MCF 10A (cell line): ENCODE measurements around the gene MTRFR. TPM values are rescaled to one million over a fixed set of nuclear protein-coding genes. Genes with fewer than 3 reads are reported as not detected.

ENCODE experiments used
- BruUV-seq: library from RNA; stranded (reverse); fragments of 400-500 nt; replicated peaks from 2 replicates; lab custom pipeline; 2021; lab: Mats Ljungman, UMichigan
- CTCF ChIA-PET: fragments of 300-600 bp; sonication (Branson Sonifier 250); formaldehyde crosslinking; extraction: SDS; loops from one replicate; lab custom pipeline; 2021; ENCODE audit warnings: antibody characterized with exemption, inconsistent platforms; lab: Yijun Ruan, JAX
- POLR2A ChIA-PET: fragments of 300-600, 350-650 bp; sonication (Branson Sonifier 250); formaldehyde crosslinking; extraction: SDS; loops from one replicate; lab custom pipeline; 2020; ENCODE audit warnings: antibody characterized with exemption, inconsistent platforms; lab: Yijun Ruan, JAX
- DNase-seq: peaks from one replicate; pipeline ENCODE4 v3.0.0-alpha.2; 2018; ENCODE audit not compliant: unreplicated experiment
- H3K27ac Mint-ChIP-seq: one replicate; pipeline ENCODE4 v1.8.0; 2022; ENCODE audit warnings: mild to moderate bottlenecking, low read depth, mixed read lengths; ENCODE audit not compliant: unreplicated experiment
- H3K27me3 Mint-ChIP-seq: one replicate; pipeline ENCODE4 v1.8.0; 2022; ENCODE audit warnings: mixed read lengths; ENCODE audit not compliant: insufficient read depth, unreplicated experiment
- H3K36me3 Mint-ChIP-seq: one replicate; pipeline ENCODE4 v1.8.0; 2022; ENCODE audit warnings: mild to moderate bottlenecking, moderate library complexity, mixed read lengths; ENCODE audit not compliant: insufficient read depth, unreplicated experiment
- H3K4me1 Mint-ChIP-seq: one replicate; pipeline ENCODE4 v1.8.0; 2022; ENCODE audit warnings: mixed read lengths; ENCODE audit not compliant: insufficient read depth, unreplicated experiment
- H3K4me3 Mint-ChIP-seq: one replicate; pipeline ENCODE4 v1.8.0; 2022; ENCODE audit warnings: mild to moderate bottlenecking, moderate library complexity, mixed read lengths; ENCODE audit not compliant: unreplicated experiment
- H3K9me3 Mint-ChIP-seq: one replicate; pipeline ENCODE4 v1.8.0; 2022; ENCODE audit warnings: mixed read lengths; ENCODE audit not compliant: unreplicated experiment
- intact Hi-C: fragments of 100-400 bp; cut with micrococcal nuclease; formaldehyde crosslinking; loops from 2 replicates; pipeline ENCODE4 v1.14.1; 2022
- total RNA-seq: library from RNA; stranded (reverse); gene quantifications from 2 replicates; pipeline ENCODE4 v1.2.3, GENCODE V29; 2022
- TF ChIP-seq, protein P1 (sequence below): fragments of 200-600 bp; IDR thresholded peaks from one replicate; pipeline ENCODE4 v1.8.0; 2022; ENCODE audit warnings: antibody characterized with exemption, mild to moderate bottlenecking; ENCODE audit not compliant: unreplicated experiment

Gene MTRFR
- total RNA-seq, 1 experiment from 2014 or later, result 26.5 TPM

DNA sequence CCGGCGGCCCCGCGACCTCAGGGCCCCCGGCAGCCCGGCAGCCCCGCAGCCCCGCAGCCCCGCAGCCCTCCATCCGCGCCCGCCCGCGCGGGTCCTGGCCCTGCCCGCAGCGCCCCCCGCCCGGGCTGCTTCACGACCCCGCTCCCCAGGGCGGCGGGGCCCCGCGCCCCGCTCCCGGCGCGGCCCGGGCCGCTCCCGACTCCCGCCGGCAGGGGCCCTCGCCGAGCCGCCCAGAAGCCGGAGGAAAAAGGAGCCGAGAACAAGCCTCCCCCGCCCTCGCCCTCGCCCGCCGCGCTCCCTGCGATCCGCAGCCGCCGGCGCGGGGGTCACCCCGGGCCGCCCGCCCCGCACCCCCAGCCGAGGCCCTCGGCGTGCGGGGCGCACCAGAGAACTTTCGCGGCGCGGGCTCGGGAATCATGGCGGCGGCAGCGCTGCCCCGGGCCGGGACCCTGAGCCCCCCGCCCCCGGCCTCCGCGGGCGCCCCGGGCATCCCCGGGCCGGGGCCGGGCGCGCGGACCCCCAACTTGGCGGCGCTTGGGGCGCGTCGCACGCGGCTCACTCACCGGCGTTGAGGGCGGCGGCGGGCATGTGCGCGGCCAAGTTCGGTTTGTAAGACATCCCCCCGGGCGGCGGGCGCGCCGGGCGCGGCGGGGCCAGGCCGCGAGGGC, 37.9 kb downstream of the MTRFR start:
- BruUV-seq, result no TSS peak
- CTCF ChIA-PET, result interaction anchor here (0.8 to 1.8 kb wide), 5 partner anchors 16 to 317 kb away, joined by 3 to 8 read pairs (median 4); partner anchors contain the start of gene SBNO1
- Mint-ChIP-seq H3K4me3 (peak overlapping the region; percentile 80), H3K4me1 (peaks cover 11% of the 10 kb centered on the region), H3K27me3 (no peaks in the 10 kb centered on the region), H3K27ac (no peak overlapping the region), H3K36me3 (no peaks in the 10 kb centered on the region), H3K9me3 (no peaks in the 10 kb centered on the region)
- POLR2A ChIA-PET, result interaction anchor here (0.6 to 1.8 kb wide), 6 partner anchors 13 to 312 kb away, joined by 3 to 8 read pairs (median 3); partner anchors contain the start of genes KMT5A, MPHOSPH9 and MTRFR
- intact Hi-C loops, result loop anchor here (2.0 kb wide), 3 partner anchors 94 to 348 kb away; partner anchors contain the start of gene SBNO1
- peak; percentile 64 for DNase-seq
- TF ChIP-seq, protein P1, sequence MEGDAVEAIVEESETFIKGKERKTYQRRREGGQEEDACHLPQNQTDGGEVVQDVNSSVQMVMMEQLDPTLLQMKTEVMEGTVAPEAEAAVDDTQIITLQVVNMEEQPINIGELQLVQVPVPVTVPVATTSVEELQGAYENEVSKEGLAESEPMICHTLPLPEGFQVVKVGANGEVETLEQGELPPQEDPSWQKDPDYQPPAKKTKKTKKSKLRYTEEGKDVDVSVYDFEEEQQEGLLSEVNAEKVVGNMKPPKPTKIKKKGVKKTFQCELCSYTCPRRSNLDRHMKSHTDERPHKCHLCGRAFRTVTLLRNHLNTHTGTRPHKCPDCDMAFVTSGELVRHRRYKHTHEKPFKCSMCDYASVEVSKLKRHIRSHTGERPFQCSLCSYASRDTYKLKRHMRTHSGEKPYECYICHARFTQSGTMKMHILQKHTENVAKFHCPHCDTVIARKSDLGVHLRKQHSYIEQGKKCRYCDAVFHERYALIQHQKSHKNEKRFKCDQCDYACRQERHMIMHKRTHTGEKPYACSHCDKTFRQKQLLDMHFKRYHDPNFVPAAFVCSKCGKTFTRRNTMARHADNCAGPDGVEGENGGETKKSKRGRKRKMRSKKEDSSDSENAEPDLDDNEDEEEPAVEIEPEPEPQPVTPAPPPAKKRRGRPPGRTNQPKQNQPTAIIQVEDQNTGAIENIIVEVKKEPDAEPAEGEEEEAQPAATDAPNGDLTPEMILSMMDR, result peak; percentile 64

GRCh38 chr12:123273166-123273565, 39.9 kb downstream of the MTRFR start:
- intact Hi-C loops, result no loop called here
- Mint-ChIP-seq H3K4me3 (peak overlapping the region; percentile 4), H3K27ac (no peak overlapping the region), H3K9me3 (no peaks in the 10 kb centered on the region), H3K36me3 (no peaks in the 10 kb centered on the region), H3K4me1 (peaks cover 11% of the 10 kb centered on the region), H3K27me3 (no peaks in the 10 kb centered on the region)
- TF ChIP-seq, protein P1, result no peak
- ChIA-PET POLR2A (no interaction called here), CTCF (no interaction called here)
- no peak for DNase-seq
- BruUV-seq, result no TSS peak

DNA sequence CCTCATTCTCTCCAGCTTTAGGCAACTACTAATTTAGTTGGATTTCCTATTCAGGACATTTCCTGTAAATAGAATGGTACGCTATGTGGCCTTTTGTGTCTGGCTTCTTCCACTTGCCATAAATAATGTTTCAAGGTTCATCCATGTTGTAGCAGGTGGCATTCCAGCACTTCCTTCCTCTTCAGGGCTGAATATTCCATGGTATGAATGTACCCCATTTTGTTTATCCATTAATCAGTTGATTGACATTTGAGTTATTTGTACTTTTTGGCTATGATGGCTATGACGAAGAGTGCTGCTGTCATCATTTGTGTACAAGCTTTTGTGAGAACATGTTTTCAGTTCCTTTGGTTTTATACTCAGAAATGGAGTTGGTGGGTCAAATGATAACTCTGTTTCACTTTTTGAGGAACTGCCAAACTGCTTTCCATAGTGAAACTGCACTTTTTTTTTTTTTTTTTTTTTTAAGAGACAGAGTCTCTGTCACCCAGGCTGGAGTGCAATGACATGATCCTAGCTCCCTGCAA, 44.9 kb downstream of the MTRFR start:
- Mint-ChIP-seq H3K27me3 (no peaks in the 10 kb centered on the region), H3K4me3 (no peak overlapping the region), H3K36me3 (no peaks in the 10 kb centered on the region), H3K4me1 (no peaks in the 10 kb centered on the region), H3K9me3 (no peaks in the 10 kb centered on the region), H3K27ac (no peak overlapping the region)
- ChIA-PET POLR2A (no interaction called here), CTCF (interaction anchor here (0.6 kb wide), 1 partner anchor 38 kb away, joined by 3 read pairs; no protein-coding TSS in a partner anchor)
- BruUV-seq, result no TSS peak
- TF ChIP-seq, protein P1, result no peak
- intact Hi-C loops, result no loop called here
- DNase-seq, result no peak

- no peaks in the 10 kb centered on the region for H3K27me3 Mint-ChIP-seq
- peaks cover 6% of the 10 kb centered on the region for H3K36me3 Mint-ChIP-seq
- BruUV-seq, result no TSS peak
- ChIA-PET POLR2A (no interaction called here), CTCF (interaction anchor here (0.6 to 1.1 kb wide), 3 partner anchors 301 to 1800 kb away, joined by 3 to 4 read pairs (median 4); no protein-coding TSS in a partner anchor)
- H3K4me3 Mint-ChIP-seq, result no peak overlapping the region
- H3K9me3 Mint-ChIP-seq, result no peaks in the 10 kb centered on the region
- DNase-seq, result no peak
- TF ChIP-seq, protein P1, result no peak
- no peaks in the 10 kb centered on the region for H3K4me1 Mint-ChIP-seq
- intact Hi-C loops, result no loop called here
- H3K27ac Mint-ChIP-seq, result no peak overlapping the region
Measured at GRCh38 chr12:123280971-123281370, 47.7 kb downstream of the MTRFR start.
